HT1080 (cell line): ENCODE results near the gene TSN. TPM values are rescaled to one million over a fixed set of nuclear protein-coding genes. Genes with fewer than 3 reads are reported as not detected.
"Not testable (repeated sequence)": the region's sequence is repeated elsewhere in the genome, so short reads cannot be mapped to it uniquely, and the experiment has no call there.

Experiments used
- DNase-seq: peaks from one replicate; pipeline ENCODE4 v3.0.0-alpha.2; 2015; ENCODE audit warnings: low read depth
- polyA plus RNA-seq, 2 experiments: library from polyadenylated mRNA; depleted of rRNA; stranded (reverse); fragments of >200 nt; gene quantifications; 2 replicates each; pipeline ENCODE4 v1.2.3, GENCODE V29; 2015
- total RNA-seq: library from RNA; depleted of rRNA; stranded (reverse); fragments of >200 nt; shearing (Covaris generic); gene quantifications from 2 replicates; pipeline ENCODE4 v1.2.3, GENCODE V29; 2014; rRNA removed

TSN gene
- total RNA-seq: 54.2 and 57.6 TPM in 2 replicates
- 52.7 and 55.3 TPM in 2 replicates for polyA plus RNA-seq (2015; cell fraction: cytosol; rRNA removed)
- polyA plus RNA-seq (2015; cell fraction: nucleus; rRNA removed): 39.2 and 44.0 TPM in 2 replicates

GRCh38 chr2:121755237-121756111 is at the start of gene TSN:
Gene TSN (plus strand): TSS chr2:121755651. CDS start chr2:121755780, 129 bp downstream.
- peak; percentile 95 for DNase-seq

GRCh38 chr2:121705958-121706357 is 49.5 kb upstream of the TSN start:
- DNase-seq: no peak

GRCh38 chr2:121707344-121707919 is 48.0 kb upstream of the TSN start:
- no peak for DNase-seq

- no peak for DNase-seq
These were observed 47.5 kb upstream of the TSN start for GRCh38 chr2:121707920-121708361.

GRCh38 chr2:121709776-121710469 is 45.5 kb upstream of the TSN start:
- no peak for DNase-seq

GRCh38 chr2:121710470-121711170 is 44.8 kb upstream of the TSN start:
- DNase-seq: no peak

- DNase-seq: peak; percentile 34
These were observed 44.0 kb upstream of the TSN start for GRCh38 chr2:121711481-121711880.

GRCh38 chr2:121716126-121716525 is 39.3 kb upstream of the TSN start:
- no peak for DNase-seq

GRCh38 chr2:121717529-121717928 is 37.9 kb upstream of the TSN start:
- no peak for DNase-seq

GRCh38 chr2:121721926-121722325 is 33.5 kb upstream of the TSN start:
- peak; percentile 68 for DNase-seq

- peak; percentile 76 for DNase-seq
These were observed 33.0 kb upstream of the TSN start for GRCh38 chr2:121722479-121722878.

GRCh38 chr2:121723316-121723715 is 32.1 kb upstream of the TSN start:
- DNase-seq: no peak

GRCh38 chr2:121727332-121727731 is 28.1 kb upstream of the TSN start:
- no peak for DNase-seq

- DNase-seq: no peak
These were observed 27.5 kb upstream of the TSN start for GRCh38 chr2:121727950-121728349.

- no peak for DNase-seq
These were observed 24.1 kb upstream of the TSN start for GRCh38 chr2:121731366-121731765.

- DNase-seq: not testable (repeated sequence)
These were observed 20.9 kb upstream of the TSN start for GRCh38 chr2:121734544-121734943.

- peak; percentile 28 for DNase-seq
These were observed 19.9 kb upstream of the TSN start for GRCh38 chr2:121735518-121736074.

- no peak for DNase-seq
These were observed 19.4 kb upstream of the TSN start for GRCh38 chr2:121736140-121736461.

GRCh38 chr2:121736462-121737336 is 18.8 kb upstream of the TSN start, which contains the start of gene NIFK:
Gene NIFK (minus strand): TSS chr2:121736875. CDS start chr2:121736850, 25 bp downstream.
- DNase-seq: peak; percentile 83

- no peak for DNase-seq
These were observed 14.5 kb upstream of the TSN start for GRCh38 chr2:121740973-121741372.
